GM20000 (cell line): ENCODE results near the gene MYO3B.

Experiments used
- DNase-seq: peaks from one replicate; pipeline ENCODE4 v3.0.0; 2012; ENCODE audit warnings: low spot score
- TF ChIP-seq, protein P1 (sequence below): IDR thresholded peaks from 2 replicates; pipeline ENCODE4 v1.5.1; 2012; ENCODE audit warnings: mild to moderate bottlenecking, control low read depth; ENCODE audit errors: extremely low read depth, missing control alignments

The MYO3B gene

DNA sequence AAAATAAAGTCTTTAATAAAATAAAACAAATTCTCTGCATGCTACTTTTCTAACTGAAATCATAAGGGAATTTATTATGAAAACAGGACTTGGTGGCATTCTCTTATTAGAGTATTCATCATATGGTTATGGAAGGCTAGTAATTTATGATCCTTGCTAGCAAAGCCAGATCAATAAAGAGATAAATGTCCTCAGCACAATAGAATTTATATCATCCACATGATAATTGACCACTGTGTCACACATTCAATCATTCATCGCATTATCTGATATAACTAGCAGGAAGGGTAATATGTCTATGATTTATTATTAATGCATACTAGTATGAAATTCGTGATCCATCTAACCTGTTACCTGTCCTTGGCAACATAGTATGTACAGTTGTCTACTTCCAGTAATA lies 175.8 kb downstream of the MYO3B start:
- no peak for DNase-seq
- TF ChIP-seq, protein P1, sequence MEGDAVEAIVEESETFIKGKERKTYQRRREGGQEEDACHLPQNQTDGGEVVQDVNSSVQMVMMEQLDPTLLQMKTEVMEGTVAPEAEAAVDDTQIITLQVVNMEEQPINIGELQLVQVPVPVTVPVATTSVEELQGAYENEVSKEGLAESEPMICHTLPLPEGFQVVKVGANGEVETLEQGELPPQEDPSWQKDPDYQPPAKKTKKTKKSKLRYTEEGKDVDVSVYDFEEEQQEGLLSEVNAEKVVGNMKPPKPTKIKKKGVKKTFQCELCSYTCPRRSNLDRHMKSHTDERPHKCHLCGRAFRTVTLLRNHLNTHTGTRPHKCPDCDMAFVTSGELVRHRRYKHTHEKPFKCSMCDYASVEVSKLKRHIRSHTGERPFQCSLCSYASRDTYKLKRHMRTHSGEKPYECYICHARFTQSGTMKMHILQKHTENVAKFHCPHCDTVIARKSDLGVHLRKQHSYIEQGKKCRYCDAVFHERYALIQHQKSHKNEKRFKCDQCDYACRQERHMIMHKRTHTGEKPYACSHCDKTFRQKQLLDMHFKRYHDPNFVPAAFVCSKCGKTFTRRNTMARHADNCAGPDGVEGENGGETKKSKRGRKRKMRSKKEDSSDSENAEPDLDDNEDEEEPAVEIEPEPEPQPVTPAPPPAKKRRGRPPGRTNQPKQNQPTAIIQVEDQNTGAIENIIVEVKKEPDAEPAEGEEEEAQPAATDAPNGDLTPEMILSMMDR, result no peak

DNA sequence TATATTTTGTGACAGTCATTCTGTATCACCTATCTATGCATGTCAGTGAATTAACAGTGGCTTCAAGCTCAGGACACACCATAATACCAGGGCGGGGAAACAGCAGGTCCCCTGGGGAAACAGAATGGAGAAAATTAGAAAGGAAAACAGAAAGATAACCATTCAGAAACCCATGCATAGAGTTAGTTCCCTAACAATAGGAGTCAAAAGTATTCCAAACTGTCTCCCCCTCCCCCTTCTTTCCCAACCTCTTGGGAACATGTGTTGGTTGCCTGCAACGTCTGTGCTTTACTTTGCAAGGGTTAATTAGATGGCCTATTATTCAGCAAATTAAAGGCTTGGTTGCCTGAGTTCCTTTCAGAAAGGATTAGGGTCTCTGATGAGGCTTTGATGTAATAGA lies 176.4 kb downstream of the MYO3B start:
- TF ChIP-seq, protein P1, result no peak
- DNase-seq, result no peak

DNA sequence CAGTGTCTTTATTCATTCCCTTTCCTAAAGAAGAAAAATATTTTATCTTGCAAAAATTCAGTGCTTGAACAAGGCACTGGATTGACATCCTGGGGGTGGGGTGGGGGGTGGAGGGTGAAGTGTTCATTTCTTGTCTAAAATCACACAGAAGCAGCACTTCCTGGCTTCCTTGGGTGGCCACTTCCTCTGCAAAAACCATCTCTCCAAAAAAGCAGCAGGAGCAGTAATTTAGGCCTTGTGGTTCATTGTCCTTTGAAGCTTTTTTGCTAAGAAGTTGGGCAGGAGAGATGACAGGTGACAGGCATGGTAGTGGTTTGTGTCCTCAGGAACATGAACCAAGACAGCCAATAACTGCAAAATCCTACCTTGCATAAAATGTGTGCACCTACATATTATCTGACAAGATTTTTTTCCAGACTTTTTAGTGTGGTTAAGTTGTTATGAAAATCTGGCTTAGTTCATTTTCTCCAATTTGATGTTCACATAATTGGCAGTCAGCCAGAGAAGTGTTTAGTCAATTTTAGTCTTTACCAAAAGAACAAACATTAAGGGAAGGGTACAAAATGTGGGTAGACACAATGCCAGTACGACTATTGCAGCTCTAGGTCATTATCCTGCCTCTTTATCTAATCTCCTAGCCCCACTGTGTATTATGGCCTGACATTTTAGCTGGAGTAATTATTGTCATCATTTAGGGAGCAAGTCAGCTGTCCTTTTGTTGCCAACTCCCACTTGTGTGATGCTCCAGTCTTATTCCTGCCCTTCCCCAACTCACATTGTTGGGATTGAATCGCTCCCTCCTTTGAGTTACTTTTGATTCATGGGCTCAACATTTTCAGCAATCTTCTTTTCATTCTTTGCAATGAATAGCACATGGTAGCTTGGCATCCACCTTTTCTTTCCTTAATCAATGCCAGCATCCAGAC lies 177.2 kb downstream of the MYO3B start:
- TF ChIP-seq, protein P1, result no peak
- no peak for DNase-seq

DNA sequence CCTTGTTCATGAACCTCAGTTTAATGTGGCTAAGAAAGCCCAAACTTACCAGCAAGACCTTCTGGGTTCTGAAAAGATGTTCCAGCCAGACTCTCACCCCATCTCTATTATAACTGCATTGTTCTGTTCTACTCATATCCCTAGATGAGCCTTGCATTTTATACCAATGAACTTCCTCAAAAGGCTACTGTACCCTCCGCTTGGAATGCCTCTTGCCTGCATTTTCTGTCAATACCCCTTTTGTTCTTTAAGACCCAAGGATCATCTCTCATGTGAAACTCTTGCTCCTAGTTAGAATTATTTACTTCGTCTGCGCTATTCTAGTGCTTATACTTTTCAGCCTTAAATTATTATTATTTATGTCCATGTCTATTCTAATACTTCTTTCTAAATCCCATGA lies 181.5 kb downstream of the MYO3B start:
- no peak for DNase-seq
- TF ChIP-seq, protein P1, result no peak

DNA sequence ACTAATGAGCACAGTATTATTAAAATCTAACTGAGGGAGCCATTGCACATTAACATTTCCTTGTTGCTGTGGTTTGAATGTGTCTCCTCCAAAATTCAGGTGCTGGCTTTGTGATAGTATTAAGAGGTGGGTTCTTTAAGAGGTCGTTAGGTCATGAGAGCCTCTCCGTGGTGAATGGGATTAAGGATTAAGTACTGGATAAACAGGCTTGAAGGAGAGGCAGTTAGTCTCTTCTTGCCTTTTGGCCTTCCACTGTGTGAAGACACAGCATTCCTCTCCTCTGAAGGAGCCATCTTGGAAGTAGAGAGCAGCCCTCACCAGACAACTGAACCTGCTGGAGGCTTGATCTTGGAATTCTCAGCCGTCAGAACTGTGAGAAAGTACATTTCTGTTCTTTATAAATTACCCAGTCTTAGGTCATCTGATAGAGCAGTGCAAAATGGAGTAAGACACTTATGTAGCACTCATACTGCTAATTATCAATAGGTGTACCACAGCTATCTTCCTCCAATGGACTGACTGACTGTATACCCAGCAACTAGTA lies 182.7 kb downstream of the MYO3B start:
- no peak for DNase-seq
- TF ChIP-seq, protein P1, result no peak

DNA sequence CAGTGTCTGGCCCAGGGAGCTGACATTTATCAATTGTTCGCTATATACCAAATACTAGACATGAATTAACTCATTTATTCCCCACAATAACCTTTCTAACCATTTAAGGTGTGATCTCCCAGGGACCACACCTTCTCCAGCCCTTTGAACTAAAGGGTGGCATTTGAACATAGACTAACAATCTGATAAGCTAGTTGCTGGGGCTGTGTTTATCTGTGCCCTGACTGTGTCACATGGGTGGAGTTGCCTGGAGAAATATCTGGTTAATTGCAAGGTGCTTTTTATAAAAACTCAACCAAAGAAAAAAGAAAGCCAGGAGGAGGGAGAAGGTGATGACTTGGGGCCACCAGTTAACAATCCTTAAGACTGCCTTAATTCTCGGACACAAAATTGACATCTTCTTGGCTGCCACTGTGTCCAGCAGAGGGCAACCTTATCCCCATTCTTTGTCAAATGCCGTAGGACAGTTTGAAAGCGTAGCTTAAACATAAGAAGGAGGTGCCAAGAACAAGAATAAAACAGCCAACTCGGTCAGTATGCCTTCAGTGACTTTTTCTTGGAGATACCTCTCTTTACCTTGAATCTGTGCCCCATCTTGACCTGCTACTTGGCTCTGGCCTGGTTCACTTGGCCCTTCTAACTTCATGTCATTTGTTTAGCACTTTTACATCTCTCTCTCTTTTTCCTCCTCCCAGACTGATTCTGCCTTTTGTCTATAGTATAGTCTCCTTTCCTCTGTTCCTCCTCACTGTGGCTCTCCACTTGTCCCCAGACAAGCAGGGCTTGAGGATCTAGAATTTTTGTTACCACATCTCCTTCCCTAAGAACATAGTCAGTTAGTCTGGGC lies 183.4 kb downstream of the MYO3B start:
- DNase-seq, result peak; percentile 28
- TF ChIP-seq, protein P1, result peak; percentile 68
